ENCODE measurements around the gene NPW.

The NPW gene

GRCh38 chr16:2037115-2037514 is 17.5 kb downstream of the NPW start:
- no peak for DNase-seq

- no peak for DNase-seq
Measured at GRCh38 chr16:2037647-2038381, 18.2 kb downstream of the NPW start.

GRCh38 chr16:2038382-2039231 is 19.0 kb downstream of the NPW start:
- no peak for DNase-seq

GRCh38 chr16:2039274-2040031 is 19.9 kb downstream of the NPW start:
- DNase-seq = no peak

- DNase-seq = no peak
Measured at GRCh38 chr16:2040041-2040786, 20.6 kb downstream of the NPW start.

GRCh38 chr16:2040787-2041522 is 21.4 kb downstream of the NPW start:
- DNase-seq = no peak

GRCh38 chr16:2042171-2042985 is 22.8 kb downstream of the NPW start:
- no peak for DNase-seq

- DNase-seq = no peak
Measured at GRCh38 chr16:2042986-2043666, 23.5 kb downstream of the NPW start.

- DNase-seq = no peak
Measured at GRCh38 chr16:2043667-2044451, 24.3 kb downstream of the NPW start.

- no peak for DNase-seq
Measured at GRCh38 chr16:2044541-2044940, 25.0 kb downstream of the NPW start.

GRCh38 chr16:2045965-2046892 is 26.6 kb downstream of the NPW start:
- DNase-seq = no peak

GRCh38 chr16:2046893-2047329 is 27.3 kb downstream of the NPW start:
- no peak for DNase-seq

- peak; percentile 87 for DNase-seq
Measured at GRCh38 chr16:2047330-2048115, 27.9 kb downstream of the NPW start, which contains the start of the genes NTHL1 and TSC2. TSS of gene NTHL1 (minus strand) at chr16:2047834. CDS start at chr16:2047823, 11 bp downstream. TSS of gene TSC2 (plus strand) at chr16:2047985. CDS start at chr16:2048616, 631 bp downstream.

- no peak for DNase-seq
Measured at GRCh38 chr16:2048116-2048543, 28.5 kb downstream of the NPW start.

- DNase-seq = no peak
Measured at GRCh38 chr16:2053211-2053610, 33.6 kb downstream of the NPW start.

- no peak for DNase-seq
Measured at GRCh38 chr16:2053897-2054296, 34.3 kb downstream of the NPW start.

- DNase-seq = no peak
Measured at GRCh38 chr16:2054543-2055245, 35.1 kb downstream of the NPW start.
